ENCODE results near the gene ABCA1.
"Not testable (repeated sequence)": the region's sequence is repeated elsewhere in the genome, so short reads cannot be mapped to it uniquely, and the experiment has no call there.

Gene ABCA1

DNA sequence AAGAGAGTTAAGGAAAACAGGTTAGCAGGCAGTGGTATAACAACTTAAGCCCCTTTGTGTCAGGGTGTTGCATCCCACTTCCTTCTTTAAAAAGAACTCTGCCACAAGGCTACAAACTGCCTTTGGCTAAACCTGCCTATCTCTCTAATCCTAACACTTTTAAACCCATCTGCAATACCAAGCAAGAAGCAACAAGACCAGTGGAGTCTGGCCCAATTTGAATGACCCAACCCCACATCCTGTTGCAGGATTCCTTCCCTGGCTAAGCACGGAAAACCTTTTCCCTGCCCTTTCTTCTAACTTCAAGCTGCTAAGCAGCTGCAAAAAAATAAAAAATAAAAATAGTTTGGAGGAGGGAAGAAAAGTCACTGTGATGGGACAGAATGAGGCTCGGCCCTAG, 27.1 kb downstream of the ABCA1 start:
- no peak for FAIRE-seq

DNA sequence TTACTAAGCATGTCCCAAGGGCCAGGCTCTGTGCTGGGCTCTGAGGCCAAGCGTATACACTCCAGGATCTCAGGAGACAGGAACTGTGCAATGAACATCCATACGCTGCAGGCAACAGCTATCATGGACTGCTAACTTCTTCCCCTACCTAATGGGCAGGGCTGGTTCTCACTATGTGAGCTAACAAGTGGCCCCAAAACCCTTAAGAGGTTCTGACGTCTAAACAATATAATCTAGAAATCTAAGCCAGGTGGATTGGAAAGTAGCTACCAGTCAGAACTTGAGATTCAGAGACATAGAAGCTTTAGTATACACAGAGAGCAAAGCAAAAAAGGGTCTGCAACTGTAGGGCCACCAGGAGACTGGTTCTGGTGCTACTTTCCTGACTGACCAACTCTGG, 27.6 kb downstream of the ABCA1 start:
- no peak for FAIRE-seq

DNA sequence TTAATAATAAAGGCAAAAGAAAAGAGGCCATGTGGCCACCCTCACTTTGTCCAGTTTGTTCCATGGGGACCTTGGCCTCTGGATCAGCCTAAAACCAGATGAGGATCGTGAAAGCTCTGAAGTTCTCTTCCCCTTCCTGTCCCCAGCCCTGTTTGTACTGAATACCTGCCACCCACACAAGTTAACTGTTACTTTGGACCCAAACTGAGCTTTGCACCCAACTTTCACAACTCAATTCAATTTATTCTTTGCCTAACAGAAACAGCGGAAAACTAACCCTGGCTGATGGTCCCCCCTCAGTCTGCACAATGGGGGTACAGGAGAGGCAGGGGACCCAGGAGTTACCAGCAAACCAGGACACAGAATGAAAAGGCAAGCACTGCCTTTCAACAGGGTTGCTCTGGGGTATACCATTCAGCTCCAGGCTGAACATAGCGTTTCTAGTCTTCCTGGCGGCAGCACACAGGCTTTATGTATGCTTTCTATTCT, 28.2 kb downstream of the ABCA1 start:
- FAIRE-seq = no peak

DNA sequence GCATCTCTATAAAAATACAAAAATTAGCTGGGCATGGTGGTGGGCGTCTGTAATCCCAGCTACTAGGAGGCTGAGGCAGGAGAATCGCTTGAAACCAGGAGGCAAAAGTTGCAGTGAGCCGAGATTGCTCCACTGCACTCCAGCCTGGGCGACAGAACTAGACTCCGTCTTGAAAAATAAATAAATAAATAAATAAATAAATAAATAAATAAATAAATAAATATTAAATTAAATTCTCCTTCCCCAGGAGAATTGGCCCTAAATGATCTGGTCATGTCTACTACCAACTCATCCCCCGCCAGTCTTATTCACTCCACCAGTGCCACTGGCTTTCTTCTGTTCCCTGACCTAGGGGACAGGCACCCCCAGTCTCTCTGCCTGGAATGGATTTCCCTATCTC, 29.6 kb downstream of the ABCA1 start:
- FAIRE-seq = not testable (repeated sequence)

DNA sequence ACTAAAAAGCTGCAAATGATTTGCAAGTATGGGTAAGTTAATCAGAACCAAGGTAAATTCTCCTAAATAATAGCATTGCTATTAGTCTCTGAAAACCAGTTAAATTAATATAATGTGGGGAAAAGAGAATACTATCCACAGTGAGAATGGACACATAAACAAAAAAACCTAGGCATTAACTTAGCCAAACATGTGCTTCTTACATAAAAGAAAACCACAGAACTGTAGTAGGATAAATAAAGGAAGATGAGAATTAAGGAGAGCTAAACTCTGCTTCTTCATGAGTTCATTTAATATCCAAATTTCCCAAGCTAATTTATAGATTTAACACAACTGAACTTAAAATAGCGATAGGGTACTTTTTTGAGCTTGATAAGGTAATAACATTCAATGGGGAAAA, 31.8 kb downstream of the ABCA1 start:
- no peak for FAIRE-seq

DNA sequence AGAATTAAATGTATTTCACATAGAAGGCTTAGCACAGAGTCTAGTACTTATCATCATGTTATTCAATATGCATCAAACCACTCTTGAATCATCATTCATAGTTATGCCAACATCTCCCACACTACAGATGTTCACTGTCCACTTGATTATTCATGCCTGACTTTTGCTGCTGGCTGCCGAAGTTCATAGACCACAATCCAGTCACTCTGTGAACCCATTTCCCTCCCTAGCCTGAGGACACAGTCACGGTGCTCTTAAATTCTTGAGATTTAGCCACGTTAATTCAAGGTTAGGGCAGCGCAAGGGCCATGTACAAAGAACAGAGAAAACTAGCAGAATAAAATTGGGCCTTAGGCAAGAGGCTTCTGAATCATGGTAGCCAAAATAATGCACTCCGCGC, 32.4 kb downstream of the ABCA1 start:
- no peak for FAIRE-seq

DNA sequence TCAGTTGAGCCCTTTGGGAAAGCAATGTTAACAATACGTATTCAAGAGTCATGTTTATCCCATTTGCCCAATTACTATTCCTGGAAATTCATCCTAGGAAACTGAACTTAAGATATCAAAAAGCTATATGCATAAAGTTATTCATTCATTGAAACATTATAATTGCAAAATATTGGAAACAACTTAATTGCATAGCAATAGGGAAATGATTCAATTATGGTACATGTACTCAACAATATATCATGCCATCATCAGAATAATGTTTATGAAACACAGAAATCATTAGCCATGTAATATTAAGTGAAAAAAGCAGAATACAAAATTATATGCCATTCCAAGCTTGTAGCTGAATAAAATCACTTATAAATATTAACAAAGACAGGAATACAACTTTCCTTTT, 35.3 kb downstream of the ABCA1 start:
- no peak for FAIRE-seq

DNA sequence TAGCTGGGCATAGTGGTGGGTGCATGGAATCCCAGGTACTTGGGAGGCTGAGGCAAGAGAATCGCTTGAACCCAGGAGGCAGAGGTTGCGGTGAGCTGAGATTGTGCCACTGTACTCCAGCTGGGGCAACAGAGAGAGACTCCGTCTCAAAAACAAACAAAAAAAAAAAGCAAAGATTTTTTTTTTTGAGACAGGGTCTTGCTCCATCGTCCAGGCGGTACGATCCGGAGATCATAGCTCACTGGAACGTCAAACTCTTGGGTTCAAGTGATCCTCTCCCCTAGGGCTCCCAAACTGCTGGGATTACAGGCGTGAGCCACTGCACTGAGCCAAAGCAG, 37.6 kb downstream of the ABCA1 start:
- no peak for FAIRE-seq

DNA sequence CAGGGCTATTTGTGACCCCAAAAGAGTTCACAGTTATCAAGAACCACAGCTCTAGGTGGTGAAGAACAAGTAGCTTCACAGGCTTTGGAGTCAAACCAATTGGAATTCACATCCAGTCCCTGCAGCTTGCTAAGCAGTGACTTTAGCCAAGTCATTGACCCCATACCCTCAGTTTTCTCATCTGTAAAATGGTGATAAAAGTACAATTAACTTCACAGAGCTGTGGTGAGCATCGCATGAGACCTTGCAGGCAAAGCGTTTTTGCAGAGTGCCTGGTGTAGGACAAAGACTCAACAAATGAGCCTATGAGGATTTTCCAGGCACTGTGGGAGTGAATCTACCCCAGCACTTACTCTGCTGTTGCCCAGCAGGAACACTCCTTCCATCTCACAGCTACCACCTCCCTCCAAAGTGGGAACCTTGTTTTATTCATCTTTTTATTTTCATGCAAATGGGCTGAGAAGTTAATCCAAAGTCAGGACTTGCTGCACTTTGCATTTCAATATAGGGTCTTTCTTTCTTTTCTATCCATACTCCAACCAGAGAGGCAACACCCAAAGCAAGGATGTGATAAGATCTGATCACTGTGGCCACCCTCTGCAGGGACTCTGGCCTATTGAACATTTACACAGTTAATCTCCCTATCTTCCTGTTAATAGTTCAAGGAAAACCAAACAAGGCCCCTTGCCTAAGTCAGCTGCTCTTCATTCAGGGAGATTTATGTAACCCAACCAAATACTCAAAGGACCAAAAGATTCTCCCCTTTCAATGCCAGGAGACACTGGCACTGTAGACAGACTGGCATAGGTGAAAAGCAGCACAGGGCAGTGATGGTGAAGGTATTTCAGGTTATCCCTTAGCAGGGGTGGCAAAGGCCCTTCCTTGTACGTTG, 41.9 kb downstream of the ABCA1 start:
- no peak for FAIRE-seq

DNA sequence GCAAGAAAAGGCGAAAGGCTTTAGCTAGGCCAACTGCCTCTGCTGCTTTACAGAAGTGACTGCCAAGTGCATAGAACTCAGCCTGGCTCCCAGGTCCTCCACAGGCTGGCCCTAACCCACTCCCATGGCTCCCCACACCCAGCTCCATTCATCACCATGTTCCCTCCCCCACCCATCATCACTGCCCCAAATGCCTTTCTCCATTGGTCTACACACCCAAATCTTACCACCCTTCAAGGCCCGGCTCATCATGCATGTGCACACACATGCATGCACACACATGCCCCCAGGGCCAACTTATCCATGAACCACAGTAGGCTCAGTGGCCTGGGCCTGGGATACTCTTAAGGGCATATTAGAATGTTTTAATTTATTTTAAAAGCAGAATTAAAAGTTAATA, 44.8 kb downstream of the ABCA1 start:
- no peak for FAIRE-seq

DNA sequence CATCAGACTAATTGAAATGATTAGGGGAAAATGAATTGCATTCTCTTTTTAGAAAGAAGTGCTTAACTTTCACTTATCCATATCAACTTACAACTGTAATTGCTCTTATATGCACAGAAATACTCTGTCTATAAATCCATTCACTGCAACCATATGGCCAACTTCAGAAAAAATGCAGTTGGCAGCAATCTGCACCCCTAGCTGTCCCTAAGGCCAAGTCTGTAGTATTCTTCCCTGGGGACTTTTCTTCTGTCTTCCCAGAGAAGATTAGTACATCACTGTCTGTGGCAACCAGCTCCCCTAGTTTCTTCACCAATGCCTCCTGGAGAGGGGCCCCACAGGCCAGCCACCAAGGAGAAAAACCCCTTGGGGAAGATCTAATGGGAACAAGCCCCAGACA, 45.4 kb downstream of the ABCA1 start:
- no peak for FAIRE-seq

DNA sequence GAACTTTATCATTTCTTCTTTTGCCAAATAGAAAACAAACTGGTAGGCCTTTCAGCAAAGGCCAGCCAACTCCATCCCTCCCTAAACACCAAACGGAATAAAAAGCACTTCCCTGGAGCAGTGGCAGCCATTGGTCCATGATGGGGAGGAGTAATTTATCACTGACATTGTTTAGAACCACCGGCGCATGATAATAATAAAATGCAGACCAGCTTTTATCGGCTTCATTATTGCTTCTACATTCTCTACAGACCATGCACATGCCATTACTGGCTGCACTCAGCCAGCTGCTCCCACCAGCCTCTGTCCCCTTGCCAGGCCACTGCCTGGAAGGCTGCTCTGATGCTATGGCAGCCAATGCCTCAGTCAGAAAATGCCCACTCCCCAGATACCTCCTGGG, 45.9 kb downstream of the ABCA1 start:
- FAIRE-seq = no peak

DNA sequence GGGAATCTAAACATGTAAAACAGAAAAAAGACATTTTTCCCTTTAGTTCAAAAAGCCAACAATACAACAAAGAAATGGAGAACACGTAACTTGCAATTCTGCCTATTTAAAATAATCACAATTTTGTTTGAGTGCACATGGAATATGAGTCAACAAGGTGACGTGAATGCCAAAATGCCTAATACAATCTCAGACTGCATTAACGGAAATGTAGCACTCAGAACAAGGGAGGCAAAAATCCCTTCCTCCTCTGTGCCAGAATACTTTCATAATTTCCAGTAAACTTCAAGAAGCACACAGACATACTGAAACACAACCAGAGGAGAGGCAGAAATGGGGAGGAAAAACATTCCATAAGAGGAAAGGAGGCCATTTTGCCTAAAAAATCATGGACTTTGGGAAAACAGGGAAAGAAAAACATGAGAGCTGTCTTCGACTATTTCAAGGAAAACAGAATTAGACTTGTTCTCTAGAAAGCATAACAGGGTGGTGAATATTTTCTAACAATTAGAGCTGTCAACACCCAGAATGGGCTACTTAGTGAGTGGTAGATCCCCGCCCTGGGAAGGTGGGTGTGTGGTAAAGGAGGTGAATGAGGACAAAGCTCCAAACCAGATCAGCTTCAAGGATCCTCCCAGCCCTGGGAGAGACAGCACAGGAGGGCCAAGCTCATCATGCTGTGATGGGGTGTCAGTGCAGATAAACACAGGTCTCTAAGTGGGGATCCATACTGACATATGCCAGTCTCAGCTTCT, 48.2 kb downstream of the ABCA1 start:
- no peak for FAIRE-seq

DNA sequence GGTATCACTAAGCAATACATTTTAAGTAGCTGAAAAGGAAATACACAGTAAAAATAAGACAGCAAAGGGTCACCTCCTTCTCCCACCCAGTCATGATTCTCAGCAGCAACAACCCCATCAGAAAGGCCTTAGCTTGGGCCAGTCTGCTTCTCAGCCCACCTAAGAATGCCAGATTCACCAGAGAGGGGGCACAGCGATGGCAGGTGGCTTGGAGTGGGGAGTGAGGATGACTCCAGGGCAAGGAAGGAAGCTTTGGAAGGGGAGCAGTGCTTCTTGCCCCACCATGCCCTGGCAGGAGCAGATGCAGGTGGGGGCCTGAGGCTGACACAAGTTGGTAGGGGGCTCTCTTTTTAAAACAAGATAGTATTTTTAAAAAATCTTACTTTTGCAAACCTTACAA, 51.4 kb downstream of the ABCA1 start:
- no peak for FAIRE-seq

DNA sequence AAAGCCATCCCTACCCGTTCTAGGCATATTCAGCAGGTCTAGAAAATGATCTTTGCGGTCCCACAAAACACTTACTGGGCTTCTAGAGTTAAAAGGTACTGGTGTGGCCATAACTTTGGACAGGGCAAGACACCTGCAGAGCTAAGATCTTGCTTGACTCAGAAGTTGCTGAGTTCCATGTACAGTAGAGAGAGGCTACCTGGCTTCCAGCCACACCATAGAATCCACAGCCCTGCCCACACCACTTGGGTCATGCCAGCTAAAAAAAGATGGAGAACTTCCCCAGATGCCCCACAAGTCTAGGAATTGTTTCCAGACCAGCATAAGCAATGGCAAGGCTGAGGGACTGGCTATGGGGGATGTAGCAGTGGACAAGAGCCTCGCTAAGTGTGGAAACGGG, 52.1 kb downstream of the ABCA1 start:
- no peak for FAIRE-seq

DNA sequence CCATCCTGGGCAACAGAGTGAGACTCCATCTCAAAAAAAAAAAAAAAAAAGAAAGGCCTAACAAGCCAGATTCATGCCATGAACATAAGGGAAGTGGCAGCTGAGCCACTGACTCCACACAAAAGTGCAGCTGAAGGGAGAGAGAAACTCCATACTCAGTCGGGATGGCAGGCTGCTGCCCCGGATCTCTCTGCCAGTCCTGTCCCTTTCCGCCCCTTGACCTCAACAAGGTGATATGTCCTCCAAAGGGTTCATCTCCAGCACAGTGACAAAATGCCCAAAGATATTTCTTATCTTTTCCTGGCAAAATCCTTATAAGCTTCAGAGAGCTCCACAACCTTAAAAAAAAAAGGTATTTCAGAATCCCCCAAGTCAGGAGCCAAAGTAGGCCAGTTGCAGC, 52.6 kb downstream of the ABCA1 start:
- FAIRE-seq = no peak

DNA sequence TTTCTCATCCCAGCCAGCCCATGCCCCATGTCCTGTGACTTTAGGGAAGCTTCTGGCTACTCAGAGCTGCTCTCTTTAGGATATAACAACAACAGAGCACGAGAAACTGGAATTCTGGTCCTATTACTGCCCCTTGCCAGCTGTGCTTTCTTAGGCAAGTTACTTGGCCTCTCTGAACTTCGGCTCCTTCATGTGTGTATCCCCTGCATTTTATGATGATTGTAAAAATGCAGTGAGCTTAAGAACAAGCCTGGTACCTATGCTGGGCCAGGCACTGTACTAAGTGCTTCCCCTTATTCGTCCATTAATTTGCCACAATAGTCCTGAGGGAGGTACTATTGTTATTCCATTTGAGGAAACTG, 54.5 kb downstream of the ABCA1 start:
- no peak for FAIRE-seq

DNA sequence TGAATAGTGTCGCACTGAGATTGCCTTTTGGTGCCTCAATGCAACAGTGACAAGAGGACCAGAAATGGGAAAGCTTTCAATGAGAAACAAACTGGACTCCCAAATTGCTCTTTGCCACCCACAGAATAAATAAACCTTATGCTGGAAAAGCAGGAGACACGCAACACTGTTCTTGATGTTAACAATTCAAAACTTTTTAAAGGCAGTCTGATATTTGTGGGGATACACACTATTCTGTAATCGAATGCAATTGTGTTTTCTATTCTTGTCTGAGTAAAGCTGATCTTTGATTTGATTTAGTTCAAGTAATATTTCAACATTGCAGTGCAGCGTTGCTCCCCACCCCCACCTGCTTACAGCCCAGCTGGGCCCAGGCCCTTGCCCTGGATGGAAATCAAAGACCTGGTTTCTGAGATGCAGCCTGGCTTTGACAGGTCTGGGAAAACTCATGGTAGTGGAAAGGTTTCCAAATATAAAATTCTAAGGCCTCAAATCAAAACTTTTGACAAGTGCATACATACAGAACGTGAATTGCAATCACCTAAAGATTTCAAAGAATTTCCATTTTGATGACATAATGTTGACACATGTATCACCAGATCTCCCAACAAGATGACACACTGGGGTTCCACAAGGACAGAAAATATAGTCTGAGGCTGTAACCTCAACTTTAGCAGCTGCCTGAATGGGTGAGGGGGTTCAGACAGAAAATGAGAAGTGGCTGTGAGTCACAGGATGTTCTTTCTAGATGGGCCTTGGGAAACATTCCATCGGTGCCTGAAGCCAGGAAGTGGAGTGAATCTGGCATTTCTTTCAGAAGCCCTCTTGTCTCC, 55.1 kb downstream of the ABCA1 start:
- FAIRE-seq = no peak

DNA sequence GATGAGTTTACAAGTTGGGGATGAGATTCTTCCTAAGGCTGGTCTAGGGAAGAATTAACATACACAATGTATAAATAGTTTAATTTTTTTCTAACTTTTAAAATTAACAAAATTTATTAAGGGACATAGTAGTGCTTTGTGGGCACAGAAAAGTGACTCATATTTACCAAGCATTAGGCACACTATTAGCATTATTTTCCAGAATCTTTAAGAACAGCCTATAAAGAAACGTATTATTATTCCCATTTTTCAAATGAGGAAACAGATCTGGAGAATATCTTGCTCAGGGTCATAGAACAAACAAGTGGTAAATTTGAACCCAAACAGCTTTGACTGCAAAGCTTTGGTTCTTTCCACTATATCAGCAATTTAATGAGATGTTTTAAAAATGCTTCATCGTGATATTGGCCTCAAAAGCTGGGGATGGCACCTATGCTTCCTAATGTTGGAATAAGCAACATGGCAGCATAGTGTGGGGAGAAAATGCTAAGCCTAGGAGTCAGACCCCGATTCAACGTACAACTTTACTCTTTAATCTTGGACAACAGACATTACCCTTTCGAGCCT, 55.9 kb downstream of the ABCA1 start:
- no peak for FAIRE-seq

DNA sequence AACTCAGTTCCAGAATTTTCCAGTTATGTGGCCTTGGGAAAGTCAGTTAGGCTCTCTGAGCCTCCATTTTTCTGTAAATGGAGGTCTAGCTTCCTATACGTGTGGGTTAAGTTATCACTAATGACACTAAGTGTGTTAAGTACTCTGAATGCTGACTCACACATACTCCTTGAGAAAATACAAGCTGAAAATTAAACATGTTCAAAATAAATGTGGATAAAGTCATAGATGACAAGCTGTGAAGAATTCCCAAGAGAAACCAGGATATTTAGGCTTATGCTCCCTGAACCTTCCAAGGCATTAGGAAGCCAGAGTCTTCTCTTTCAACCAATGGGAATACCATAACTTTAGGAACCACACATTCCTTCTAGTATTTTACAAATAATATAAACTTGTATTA, 58.1 kb downstream of the ABCA1 start:
- no peak for FAIRE-seq

DNA sequence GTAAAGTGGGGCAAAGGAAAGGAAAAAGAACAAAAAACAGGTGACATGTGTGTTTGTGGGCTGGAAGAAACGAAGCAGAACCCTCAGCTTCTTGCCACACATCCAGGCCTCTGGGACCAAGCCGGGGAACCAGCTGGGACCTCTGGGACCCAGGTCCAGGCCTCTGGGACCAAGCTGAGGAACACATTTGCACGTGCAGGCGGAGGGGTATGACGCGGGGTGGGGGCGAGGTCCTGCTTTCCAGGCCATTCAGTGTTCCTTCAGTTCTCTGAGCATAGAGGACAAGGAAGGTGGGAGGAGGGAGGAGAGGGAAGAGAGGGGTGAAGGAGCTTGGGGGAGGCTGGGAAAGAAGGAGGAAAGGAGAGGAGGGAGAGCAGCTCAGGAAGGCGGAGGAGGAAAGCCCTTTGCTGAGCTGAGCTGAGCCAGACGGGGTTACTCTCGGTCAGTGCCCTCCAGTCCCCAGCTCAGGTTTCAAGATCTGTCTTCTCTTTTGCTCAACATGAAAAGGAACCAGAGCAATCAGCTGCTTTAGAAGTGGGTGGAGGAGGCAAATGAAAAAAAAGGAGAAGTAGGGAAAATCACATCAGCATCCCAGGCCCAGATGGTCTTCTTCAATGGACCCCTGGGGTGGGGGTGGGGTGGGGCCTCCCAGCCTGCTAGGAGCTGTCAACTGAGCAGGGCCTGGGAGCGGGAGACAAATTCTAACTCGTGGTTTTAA, 59.1 kb downstream of the ABCA1 start:
- no peak for FAIRE-seq

DNA sequence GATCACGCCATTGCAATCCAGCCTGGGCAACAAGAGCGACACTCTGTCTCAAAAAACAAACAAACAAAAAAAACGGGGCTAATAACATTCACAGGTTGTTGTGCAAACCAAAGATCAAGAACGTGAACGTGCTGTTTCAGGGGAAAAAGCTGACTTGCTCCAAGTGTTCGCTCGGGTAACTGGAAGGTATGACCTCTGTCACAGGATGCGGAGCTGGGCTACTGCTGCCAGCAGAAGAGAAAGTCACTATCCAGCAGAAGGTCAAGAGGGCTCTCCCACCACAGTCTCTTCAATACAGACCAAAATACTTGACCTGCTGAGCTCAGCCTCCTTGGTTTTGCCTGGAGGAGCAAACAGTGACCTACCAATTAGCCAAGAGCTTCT, 59.7 kb downstream of the ABCA1 start:
- FAIRE-seq = no peak
